ENCODE measurements around the gene GYG2. TPM values are rescaled to one million over a fixed set of nuclear protein-coding genes. Genes with fewer than 3 reads are reported as not detected.
A peak's percentile ranks its signal among the peaks of the same experiment; 100 is the strongest.

GYG2 gene
- total and polyA plus RNA-seq, 2 experiments from 2014 or later: 17.6 to 63.8 TPM

DNA sequence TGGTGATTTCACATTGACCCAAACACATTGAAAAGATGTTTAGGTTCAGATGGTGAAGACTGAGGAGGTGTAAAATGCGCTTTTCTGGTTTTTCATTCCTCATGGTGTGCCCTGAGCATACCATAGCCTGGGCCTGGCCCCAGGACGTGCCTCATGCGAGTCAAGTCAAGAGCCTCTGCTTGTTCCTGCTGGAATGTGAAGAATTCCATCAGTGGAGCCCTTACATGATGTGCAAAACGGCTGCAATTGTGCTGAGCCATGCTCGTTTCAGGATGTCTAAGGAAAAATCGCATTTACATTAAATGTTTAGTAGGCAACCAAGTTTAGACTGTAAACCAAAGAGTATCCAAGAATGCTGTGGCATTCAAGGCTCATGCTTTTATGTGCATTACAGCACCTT, 34.9 kb downstream of the GYG2 start:
- no peak overlapping the region for H2AFZ ChIP-seq
- no peaks in the 10 kb centered on the region for H3K27me3 Mint-ChIP-seq (ENCODE audit: insufficient read depth, low read depth, poor library complexity)
- peak overlapping the region; percentile 81 for H3K27ac Mint-ChIP-seq
- no peaks in the 10 kb centered on the region for H3K36me3 ChIP-seq (ENCODE audit: insufficient read depth)
- H3K4me2 ChIP-seq: no peak overlapping the region
- H3K4me1 ChIP-seq (ENCODE audit: insufficient read depth): no peaks in the 10 kb centered on the region
- no peaks in the 10 kb centered on the region for H3K9me3 Mint-ChIP-seq
- no peak overlapping the region for H3K4me3 Mint-ChIP-seq
- peak; percentile 47 for DNase-seq (ENCODE audit: low spot score)
- H3K4me3 ChIP-seq: no peak overlapping the region
- H3K27me3 ChIP-seq (ENCODE audit: insufficient read depth): no peaks in the 10 kb centered on the region
- H4K20me1 ChIP-seq (replicated peaks; ENCODE audit: insufficient read depth): no peaks in the 10 kb centered on the region
- no peaks in the 10 kb centered on the region for H3K79me2 ChIP-seq (replicated peaks; ENCODE audit: insufficient read depth)
- H3F3A ChIP-seq (replicated peaks; ENCODE audit: low read depth): no peaks in the 10 kb centered on the region
- no peaks in the 10 kb centered on the region for H3K9me2 ChIP-seq (ENCODE audit: insufficient read depth)
- H3K4me1 Mint-ChIP-seq: peaks cover 5% of the 10 kb centered on the region; the same call in 2 of the 3 replicates
- H3K27ac ChIP-seq (ENCODE audit: low read depth): no peak overlapping the region
- TF ChIP-seq POLR2AphosphoS5 (IDR thresholded peaks at IDR 0.05; ENCODE audit: low read depth) (no peak), ZNF331 (CRISPR knock-in tag; IDR thresholded peaks at IDR 0.05; ENCODE audit: low read depth) (no peak), CTCF (conservative IDR thresholded peaks at IDR 0.05; ENCODE audit: low read depth in 2 of 2) (no peak), JUNB (IDR thresholded peaks at IDR 0.05; ENCODE audit: unreplicated experiment) (no peak)
- peaks cover 56% of the 10 kb centered on the region for H3K36me3 Mint-ChIP-seq (ENCODE audit: low read depth)
- ATAC-seq: peak; percentile 64

- H4K20me1 ChIP-seq (replicated peaks; ENCODE audit: insufficient read depth): no peaks in the 10 kb centered on the region
- DNase-seq (ENCODE audit: low spot score) (no peak), ATAC-seq (no peak)
- no peak for TF ChIP-seq ZNF331 (CRISPR knock-in tag; IDR thresholded peaks at IDR 0.05; ENCODE audit: low read depth)
- TF ChIP-seq EZH2 (IDR thresholded peaks at IDR 0.05; ENCODE audit: low read depth, unreplicated experiment): no peak
- TF ChIP-seq POLR2AphosphoS5 (IDR thresholded peaks at IDR 0.05; ENCODE audit: low read depth): no peak
- no peak for TF ChIP-seq STAT1 (IDR thresholded peaks at IDR 0.05; ENCODE audit: unreplicated experiment)
- no peak for TF ChIP-seq ZNF114 (CRISPR knock-in tag; IDR thresholded peaks at IDR 0.05)
- TF ChIP-seq, protein P1, sequence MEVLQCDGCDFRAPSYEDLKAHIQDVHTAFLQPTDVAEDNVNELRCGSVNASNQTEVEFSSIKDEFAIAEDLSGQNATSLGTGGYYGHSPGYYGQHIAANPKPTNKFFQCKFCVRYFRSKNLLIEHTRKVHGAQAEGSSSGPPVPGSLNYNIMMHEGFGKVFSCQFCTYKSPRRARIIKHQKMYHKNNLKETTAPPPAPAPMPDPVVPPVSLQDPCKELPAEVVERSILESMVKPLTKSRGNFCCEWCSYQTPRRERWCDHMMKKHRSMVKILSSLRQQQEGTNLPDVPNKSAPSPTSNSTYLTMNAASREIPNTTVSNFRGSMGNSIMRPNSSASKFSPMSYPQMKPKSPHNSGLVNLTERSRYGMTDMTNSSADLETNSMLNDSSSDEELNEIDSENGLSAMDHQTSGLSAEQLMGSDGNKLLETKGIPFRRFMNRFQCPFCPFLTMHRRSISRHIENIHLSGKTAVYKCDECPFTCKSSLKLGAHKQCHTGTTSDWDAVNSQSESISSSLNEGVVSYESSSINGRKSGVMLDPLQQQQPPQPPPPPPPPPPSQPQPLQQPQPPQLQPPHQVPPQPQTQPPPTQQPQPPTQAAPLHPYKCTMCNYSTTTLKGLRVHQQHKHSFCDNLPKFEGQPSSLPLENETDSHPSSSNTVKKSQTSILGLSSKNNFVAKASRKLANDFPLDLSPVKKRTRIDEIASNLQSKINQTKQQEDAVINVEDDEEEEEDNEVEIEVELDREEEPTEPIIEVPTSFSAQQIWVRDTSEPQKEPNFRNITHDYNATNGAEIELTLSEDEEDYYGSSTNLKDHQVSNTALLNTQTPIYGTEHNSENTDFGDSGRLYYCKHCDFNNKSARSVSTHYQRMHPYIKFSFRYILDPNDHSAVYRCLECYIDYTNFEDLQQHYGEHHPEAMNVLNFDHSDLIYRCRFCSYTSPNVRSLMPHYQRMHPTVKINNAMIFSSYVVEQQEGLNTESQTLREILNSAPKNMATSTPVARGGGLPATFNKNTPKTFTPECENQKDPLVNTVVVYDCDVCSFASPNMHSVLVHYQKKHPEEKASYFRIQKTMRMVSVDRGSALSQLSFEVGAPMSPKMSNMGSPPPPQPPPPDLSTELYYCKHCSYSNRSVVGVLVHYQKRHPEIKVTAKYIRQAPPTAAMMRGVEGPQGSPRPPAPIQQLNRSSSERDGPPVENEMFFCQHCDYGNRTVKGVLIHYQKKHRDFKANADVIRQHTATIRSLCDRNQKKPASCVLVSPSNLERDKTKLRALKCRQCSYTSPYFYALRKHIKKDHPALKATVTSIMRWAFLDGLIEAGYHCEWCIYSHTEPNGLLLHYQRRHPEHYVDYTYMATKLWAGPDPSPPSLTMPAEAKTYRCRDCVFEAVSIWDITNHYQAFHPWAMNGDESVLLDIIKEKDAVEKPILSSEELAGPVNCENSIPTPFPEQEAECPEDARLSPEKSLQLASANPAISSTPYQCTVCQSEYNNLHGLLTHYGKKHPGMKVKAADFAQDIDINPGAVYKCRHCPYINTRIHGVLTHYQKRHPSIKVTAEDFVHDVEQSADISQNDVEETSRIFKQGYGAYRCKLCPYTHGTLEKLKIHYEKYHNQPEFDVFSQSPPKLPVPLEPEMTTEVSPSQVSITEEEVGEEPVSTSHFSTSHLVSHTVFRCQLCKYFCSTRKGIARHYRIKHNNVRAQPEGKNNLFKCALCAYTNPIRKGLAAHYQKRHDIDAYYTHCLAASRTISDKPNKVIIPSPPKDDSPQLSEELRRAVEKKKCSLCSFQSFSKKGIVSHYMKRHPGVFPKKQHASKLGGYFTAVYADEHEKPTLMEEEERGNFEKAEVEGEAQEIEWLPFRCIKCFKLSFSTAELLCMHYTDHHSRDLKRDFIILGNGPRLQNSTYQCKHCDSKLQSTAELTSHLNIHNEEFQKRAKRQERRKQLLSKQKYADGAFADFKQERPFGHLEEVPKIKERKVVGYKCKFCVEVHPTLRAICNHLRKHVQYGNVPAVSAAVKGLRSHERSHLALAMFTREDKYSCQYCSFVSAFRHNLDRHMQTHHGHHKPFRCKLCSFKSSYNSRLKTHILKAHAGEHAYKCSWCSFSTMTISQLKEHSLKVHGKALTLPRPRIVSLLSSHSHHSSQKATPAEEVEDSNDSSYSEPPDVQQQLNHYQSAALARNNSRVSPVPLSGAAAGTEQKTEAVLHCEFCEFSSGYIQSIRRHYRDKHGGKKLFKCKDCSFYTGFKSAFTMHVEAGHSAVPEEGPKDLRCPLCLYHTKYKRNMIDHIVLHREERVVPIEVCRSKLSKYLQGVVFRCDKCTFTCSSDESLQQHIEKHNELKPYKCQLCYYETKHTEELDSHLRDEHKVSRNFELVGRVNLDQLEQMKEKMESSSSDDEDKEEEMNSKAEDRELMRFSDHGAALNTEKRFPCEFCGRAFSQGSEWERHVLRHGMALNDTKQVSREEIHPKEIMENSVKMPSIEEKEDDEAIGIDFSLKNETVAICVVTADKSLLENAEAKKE (CRISPR knock-in tag; IDR thresholded peaks at IDR 0.05): no peak
- no peak for TF ChIP-seq CTCF (conservative IDR thresholded peaks at IDR 0.05; ENCODE audit: low read depth in 2 of 2)
- TF ChIP-seq EZH2phosphoT487 (IDR thresholded peaks at IDR 0.05; ENCODE audit: unreplicated experiment): no peak
- no peak for TF ChIP-seq JUNB (IDR thresholded peaks at IDR 0.05; ENCODE audit: unreplicated experiment)
- TF ChIP-seq ETS1 (IDR thresholded peaks at IDR 0.05): no peak
- Mint-ChIP-seq H3K4me3 (no peak overlapping the region), H3K27ac (no peak overlapping the region), H3K36me3 (ENCODE audit: low read depth) (peaks cover 51% of the 10 kb centered on the region; the same call in 2 of the 3 replicates), H3K27me3 (ENCODE audit: insufficient read depth, low read depth, poor library complexity) (no peaks in the 10 kb centered on the region), H3K4me1 (peaks cover 8% of the 10 kb centered on the region; the same call in 2 of the 3 replicates), H3K9me3 (no peaks in the 10 kb centered on the region)
- H3F3A ChIP-seq (replicated peaks; ENCODE audit: low read depth): no peaks in the 10 kb centered on the region
- H3K79me2 ChIP-seq (replicated peaks; ENCODE audit: insufficient read depth): no peaks in the 10 kb centered on the region
- no peaks in the 10 kb centered on the region for H3K9me2 ChIP-seq (ENCODE audit: insufficient read depth)
- no peaks in the 10 kb centered on the region for H3K36me3 ChIP-seq (ENCODE audit: insufficient read depth)
- H3K4me1 ChIP-seq (ENCODE audit: insufficient read depth): no peaks in the 10 kb centered on the region
- H3K4me2 ChIP-seq: no peak overlapping the region
- no peaks in the 10 kb centered on the region for H3K27me3 ChIP-seq (ENCODE audit: insufficient read depth)
- no peak overlapping the region for H2AFZ ChIP-seq
- H3K4me3 ChIP-seq: no peak overlapping the region
- H3K27ac ChIP-seq (ENCODE audit: low read depth): no peak overlapping the region
Measured at GRCh38 chrX:2867206-2867605, 38.5 kb downstream of the GYG2 start.
